GM23338 (cell line): ENCODE results near the gene GCC1. TPM values are rescaled to one million over a fixed set of nuclear protein-coding genes. Genes with fewer than 3 reads are reported as not detected.

ENCODE experiments used
- ATAC-seq: fragments of 200-7000 bp; cut with Tn5 transposase; 3 replicates; pipeline ENCODE4 v1.9.1; 2020
- DNase-seq: peaks from one replicate; pipeline ENCODE4 v3.0.0-alpha.2; 2015; ENCODE audit warnings: low spot score
- H2AFZ ChIP-seq: fragments of 200-600 bp; sonication (generic); 2 replicates; pipeline ENCODE4 v1.8.0; 2016; ENCODE audit warnings: antibody characterized with exemption, mild to moderate bottlenecking, moderate library complexity
- H3F3A ChIP-seq: fragments of 200-600 bp; sonication (generic); replicated peaks from 2 replicates; pipeline ENCODE4 v1.8.0; 2017; ENCODE audit warnings: antibody characterized with exemption, mixed run types, low read depth
- H3K27ac ChIP-seq: fragments of 200-600 bp; sonication (generic); 2 replicates; pipeline ENCODE4 v1.6.1; 2016; ENCODE audit warnings: low read depth
- H3K27me3 ChIP-seq: fragments of 200-600 bp; sonication (generic); 2 replicates; pipeline ENCODE4 v1.8.0; 2016; ENCODE audit warnings: mild to moderate bottlenecking, mixed run types, moderate library complexity; ENCODE audit not compliant: insufficient read depth
- H3K36me3 ChIP-seq: fragments of 200-600 bp; sonication (generic); 2 replicates; pipeline ENCODE4 v1.8.0; 2016; ENCODE audit warnings: mild to moderate bottlenecking; ENCODE audit not compliant: insufficient read depth
- H3K4me1 ChIP-seq: fragments of 200-600 bp; sonication (generic); 2 replicates; pipeline ENCODE4 v1.8.0; 2016; ENCODE audit warnings: mild to moderate bottlenecking, moderate library complexity; ENCODE audit not compliant: insufficient read depth
- H3K4me2 ChIP-seq: fragments of 200-600 bp; sonication (generic); 2 replicates; pipeline ENCODE4 v1.7.1; 2017; ENCODE audit warnings: mixed run types
- H3K4me3 ChIP-seq: fragments of 200-600 bp; sonication (generic); 2 replicates; pipeline ENCODE4 v1.6.1; 2016; ENCODE audit warnings: mixed run types
- H3K79me2 ChIP-seq: fragments of 200-600 bp; sonication (generic); replicated peaks from 2 replicates; pipeline ENCODE4 v1.8.0; 2017; ENCODE audit warnings: mild to moderate bottlenecking; ENCODE audit not compliant: insufficient read depth
- H3K9me2 ChIP-seq: fragments of 200-600 bp; sonication (generic); 2 replicates; pipeline ENCODE4 v1.8.0; 2017; ENCODE audit not compliant: insufficient read depth
- H4K20me1 ChIP-seq: fragments of 200-600 bp; sonication (generic); replicated peaks from 2 replicates; pipeline ENCODE4 v1.8.0; 2017; ENCODE audit warnings: mild to moderate bottlenecking; ENCODE audit not compliant: insufficient read depth
- H3K27ac Mint-ChIP-seq: 2 replicates; pipeline ENCODE4 v1.8.0; 2020; ENCODE audit warnings: inconsistent platforms, mild to moderate bottlenecking, moderate library complexity, mixed read lengths
- H3K27me3 Mint-ChIP-seq: 3 replicates; pipeline ENCODE4 v1.8.0; 2022; ENCODE audit warnings: low read depth, mild to moderate bottlenecking, moderate library complexity, mixed read lengths, inconsistent platforms; ENCODE audit not compliant: insufficient read depth, poor library complexity
- H3K36me3 Mint-ChIP-seq: 3 replicates; pipeline ENCODE4 v1.8.0; 2021; ENCODE audit warnings: low read depth, mild to moderate bottlenecking, inconsistent platforms, moderate library complexity, mixed read lengths
- H3K4me1 Mint-ChIP-seq: 3 replicates; pipeline ENCODE4 v1.8.0; 2020; ENCODE audit warnings: mild to moderate bottlenecking, inconsistent platforms, mixed read lengths
- H3K4me3 Mint-ChIP-seq: 3 replicates; pipeline ENCODE4 v1.8.0; 2021; ENCODE audit warnings: moderate library complexity, mild to moderate bottlenecking, inconsistent platforms, mixed read lengths
- H3K9me3 Mint-ChIP-seq: 3 replicates; pipeline ENCODE4 v1.8.0; 2020; ENCODE audit warnings: moderate library complexity, mild to moderate bottlenecking, inconsistent platforms, mixed read lengths
- CREB1 ChIP-seq: fragments of 250-450 bp; sonication (Bioruptor Pico); IDR thresholded peaks from 2 replicates; pipeline ENCODE4 v1.5.0; 2020; ENCODE audit warnings: low read depth, mild to moderate bottlenecking, moderate library complexity
- EZH2 ChIP-seq: fragments of 200-600 bp; sonication (generic); IDR thresholded peaks from one replicate; pipeline ENCODE4 v1.8.0; 2017; ENCODE audit warnings: antibody characterized with exemption, mild to moderate bottlenecking, low read depth; ENCODE audit not compliant: unreplicated experiment
- EZH2phosphoT487 ChIP-seq: fragments of 200-600 bp; sonication (generic); IDR thresholded peaks from one replicate; pipeline ENCODE4 v1.8.1; 2018; ENCODE audit warnings: antibody characterized with exemption; ENCODE audit not compliant: unreplicated experiment
- POLR2AphosphoS5 ChIP-seq: IDR thresholded peaks from 2 replicates; pipeline ENCODE4 v1.6.1; 2016; ENCODE audit warnings: antibody characterized with exemption, low read depth
- STAT1 ChIP-seq: IDR thresholded peaks from one replicate; pipeline ENCODE4 v1.6.1; 2016; ENCODE audit warnings: antibody characterized with exemption; ENCODE audit not compliant: unreplicated experiment
- polyA plus RNA-seq: library from polyadenylated mRNA; unstranded; fragments of >200 nt; fragmentation: Nextera tagmentation; extraction: Ambion mirVana; gene quantifications from 2 replicates; pipeline ENCODE4 v1.2.1, GENCODE V29; 2016
- total RNA-seq: library from RNA; depleted of rRNA; stranded (reverse); fragments of >200 nt; shearing (Covaris generic); gene quantifications from 2 replicates; pipeline ENCODE4 v1.2.3, GENCODE V29; 2014
- TF ChIP-seq, protein P1 (sequence below): fragments of 250-450 bp; sonication (Bioruptor Pico); IDR thresholded peaks from 2 replicates; pipeline ENCODE4 v1.5.0; 2020; ENCODE audit warnings: mild to moderate bottlenecking, moderate library complexity

Gene GCC1
- total and polyA plus RNA-seq, 2 experiments from 2014 or later: 3.2 to 17.6 TPM

DNA sequence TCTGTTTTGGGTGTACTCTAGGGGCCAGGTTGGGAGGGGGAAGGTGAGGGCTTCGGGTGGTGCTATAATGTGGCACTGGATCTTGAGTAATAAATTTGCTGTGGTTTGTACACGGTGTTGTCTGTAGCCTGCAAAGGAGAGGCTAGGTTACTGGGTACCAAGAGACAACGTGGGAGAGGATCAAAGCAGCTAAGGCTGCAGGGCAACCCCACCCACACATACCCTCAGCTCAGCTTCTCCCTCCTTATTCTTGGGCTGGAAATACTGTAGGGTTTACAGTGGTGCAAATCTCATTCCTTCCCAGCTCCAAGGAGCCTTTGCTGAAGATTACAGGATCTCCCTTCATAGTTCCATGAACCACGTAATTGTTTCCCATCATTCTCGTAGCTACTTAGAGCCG, 6.2 kb upstream of the GCC1 start (continued):
- TF ChIP-seq, protein P1, sequence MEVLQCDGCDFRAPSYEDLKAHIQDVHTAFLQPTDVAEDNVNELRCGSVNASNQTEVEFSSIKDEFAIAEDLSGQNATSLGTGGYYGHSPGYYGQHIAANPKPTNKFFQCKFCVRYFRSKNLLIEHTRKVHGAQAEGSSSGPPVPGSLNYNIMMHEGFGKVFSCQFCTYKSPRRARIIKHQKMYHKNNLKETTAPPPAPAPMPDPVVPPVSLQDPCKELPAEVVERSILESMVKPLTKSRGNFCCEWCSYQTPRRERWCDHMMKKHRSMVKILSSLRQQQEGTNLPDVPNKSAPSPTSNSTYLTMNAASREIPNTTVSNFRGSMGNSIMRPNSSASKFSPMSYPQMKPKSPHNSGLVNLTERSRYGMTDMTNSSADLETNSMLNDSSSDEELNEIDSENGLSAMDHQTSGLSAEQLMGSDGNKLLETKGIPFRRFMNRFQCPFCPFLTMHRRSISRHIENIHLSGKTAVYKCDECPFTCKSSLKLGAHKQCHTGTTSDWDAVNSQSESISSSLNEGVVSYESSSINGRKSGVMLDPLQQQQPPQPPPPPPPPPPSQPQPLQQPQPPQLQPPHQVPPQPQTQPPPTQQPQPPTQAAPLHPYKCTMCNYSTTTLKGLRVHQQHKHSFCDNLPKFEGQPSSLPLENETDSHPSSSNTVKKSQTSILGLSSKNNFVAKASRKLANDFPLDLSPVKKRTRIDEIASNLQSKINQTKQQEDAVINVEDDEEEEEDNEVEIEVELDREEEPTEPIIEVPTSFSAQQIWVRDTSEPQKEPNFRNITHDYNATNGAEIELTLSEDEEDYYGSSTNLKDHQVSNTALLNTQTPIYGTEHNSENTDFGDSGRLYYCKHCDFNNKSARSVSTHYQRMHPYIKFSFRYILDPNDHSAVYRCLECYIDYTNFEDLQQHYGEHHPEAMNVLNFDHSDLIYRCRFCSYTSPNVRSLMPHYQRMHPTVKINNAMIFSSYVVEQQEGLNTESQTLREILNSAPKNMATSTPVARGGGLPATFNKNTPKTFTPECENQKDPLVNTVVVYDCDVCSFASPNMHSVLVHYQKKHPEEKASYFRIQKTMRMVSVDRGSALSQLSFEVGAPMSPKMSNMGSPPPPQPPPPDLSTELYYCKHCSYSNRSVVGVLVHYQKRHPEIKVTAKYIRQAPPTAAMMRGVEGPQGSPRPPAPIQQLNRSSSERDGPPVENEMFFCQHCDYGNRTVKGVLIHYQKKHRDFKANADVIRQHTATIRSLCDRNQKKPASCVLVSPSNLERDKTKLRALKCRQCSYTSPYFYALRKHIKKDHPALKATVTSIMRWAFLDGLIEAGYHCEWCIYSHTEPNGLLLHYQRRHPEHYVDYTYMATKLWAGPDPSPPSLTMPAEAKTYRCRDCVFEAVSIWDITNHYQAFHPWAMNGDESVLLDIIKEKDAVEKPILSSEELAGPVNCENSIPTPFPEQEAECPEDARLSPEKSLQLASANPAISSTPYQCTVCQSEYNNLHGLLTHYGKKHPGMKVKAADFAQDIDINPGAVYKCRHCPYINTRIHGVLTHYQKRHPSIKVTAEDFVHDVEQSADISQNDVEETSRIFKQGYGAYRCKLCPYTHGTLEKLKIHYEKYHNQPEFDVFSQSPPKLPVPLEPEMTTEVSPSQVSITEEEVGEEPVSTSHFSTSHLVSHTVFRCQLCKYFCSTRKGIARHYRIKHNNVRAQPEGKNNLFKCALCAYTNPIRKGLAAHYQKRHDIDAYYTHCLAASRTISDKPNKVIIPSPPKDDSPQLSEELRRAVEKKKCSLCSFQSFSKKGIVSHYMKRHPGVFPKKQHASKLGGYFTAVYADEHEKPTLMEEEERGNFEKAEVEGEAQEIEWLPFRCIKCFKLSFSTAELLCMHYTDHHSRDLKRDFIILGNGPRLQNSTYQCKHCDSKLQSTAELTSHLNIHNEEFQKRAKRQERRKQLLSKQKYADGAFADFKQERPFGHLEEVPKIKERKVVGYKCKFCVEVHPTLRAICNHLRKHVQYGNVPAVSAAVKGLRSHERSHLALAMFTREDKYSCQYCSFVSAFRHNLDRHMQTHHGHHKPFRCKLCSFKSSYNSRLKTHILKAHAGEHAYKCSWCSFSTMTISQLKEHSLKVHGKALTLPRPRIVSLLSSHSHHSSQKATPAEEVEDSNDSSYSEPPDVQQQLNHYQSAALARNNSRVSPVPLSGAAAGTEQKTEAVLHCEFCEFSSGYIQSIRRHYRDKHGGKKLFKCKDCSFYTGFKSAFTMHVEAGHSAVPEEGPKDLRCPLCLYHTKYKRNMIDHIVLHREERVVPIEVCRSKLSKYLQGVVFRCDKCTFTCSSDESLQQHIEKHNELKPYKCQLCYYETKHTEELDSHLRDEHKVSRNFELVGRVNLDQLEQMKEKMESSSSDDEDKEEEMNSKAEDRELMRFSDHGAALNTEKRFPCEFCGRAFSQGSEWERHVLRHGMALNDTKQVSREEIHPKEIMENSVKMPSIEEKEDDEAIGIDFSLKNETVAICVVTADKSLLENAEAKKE: no peak
- TF ChIP-seq POLR2AphosphoS5: no peak
- no peak for TF ChIP-seq CREB1
- no peak for TF ChIP-seq STAT1
- TF ChIP-seq EZH2phosphoT487: no peak
- TF ChIP-seq EZH2: no peak

DNA sequence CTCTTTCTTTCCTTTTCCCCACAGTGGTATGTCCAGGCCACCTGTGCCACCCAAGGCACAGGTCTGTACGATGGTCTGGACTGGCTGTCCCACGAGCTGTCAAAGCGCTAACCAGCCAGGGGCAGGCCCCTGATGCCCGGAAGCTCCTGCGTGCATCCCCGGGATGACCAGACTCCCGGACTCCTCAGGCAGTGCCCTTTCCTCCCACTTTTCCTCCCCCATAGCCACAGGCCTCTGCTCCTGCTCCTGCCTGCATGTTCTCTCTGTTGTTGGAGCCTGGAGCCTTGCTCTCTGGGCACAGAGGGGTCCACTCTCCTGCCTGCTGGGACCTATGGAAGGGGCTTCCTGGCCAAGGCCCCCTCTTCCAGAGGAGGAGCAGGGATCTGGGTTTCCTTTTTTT, 5.8 kb upstream of the GCC1 start:
- Histone ChIP-seq H3K4me1 (peaks cover 15% of the 10 kb centered on the region), H3K4me2 (no peak overlapping the region), H3K9me2 (no peaks in the 10 kb centered on the region), H3K4me3 (no peak overlapping the region), H3K27me3 (peaks cover 17% of the 10 kb centered on the region), H2AFZ (no peak overlapping the region), H4K20me1 (peaks cover 12% of the 10 kb centered on the region), H3K36me3 (peaks cover 10% of the 10 kb centered on the region), H3K27ac (no peak overlapping the region), H3F3A (peaks cover 4% of the 10 kb centered on the region), H3K79me2 (peaks cover 12% of the 10 kb centered on the region)
- DNase-seq: no peak
- Mint-ChIP-seq H3K4me3 (no peak overlapping the region), H3K4me1 (peaks cover 15% of the 10 kb centered on the region), H3K27me3 (peaks cover 28% of the 10 kb centered on the region), H3K36me3 (peaks cover 26% of the 10 kb centered on the region), H3K27ac (no peak overlapping the region), H3K9me3 (no peaks in the 10 kb centered on the region; the same call in 2 of the 3 replicates)
- TF ChIP-seq, protein P1: no peak
- TF ChIP-seq EZH2: no peak
- no peak for ATAC-seq
